ENCODE data around the gene PPFIA4.

PPFIA4 gene

GRCh38 chr1:203057911-203058675 is 31.8 kb downstream of the PPFIA4 start:
- peak; percentile 55 for DNase-seq (ENCODE audit: low spot score)

- DNase-seq (ENCODE audit: low spot score), result no peak
Measured at GRCh38 chr1:203058676-203058935, 32.3 kb downstream of the PPFIA4 start.

GRCh38 chr1:203059485-203059884 is 33.2 kb downstream of the PPFIA4 start:
- no peak for DNase-seq (ENCODE audit: low spot score)

- no peak for DNase-seq (ENCODE audit: low spot score)
Measured at GRCh38 chr1:203060115-203060514, 33.8 kb downstream of the PPFIA4 start.

DNA sequence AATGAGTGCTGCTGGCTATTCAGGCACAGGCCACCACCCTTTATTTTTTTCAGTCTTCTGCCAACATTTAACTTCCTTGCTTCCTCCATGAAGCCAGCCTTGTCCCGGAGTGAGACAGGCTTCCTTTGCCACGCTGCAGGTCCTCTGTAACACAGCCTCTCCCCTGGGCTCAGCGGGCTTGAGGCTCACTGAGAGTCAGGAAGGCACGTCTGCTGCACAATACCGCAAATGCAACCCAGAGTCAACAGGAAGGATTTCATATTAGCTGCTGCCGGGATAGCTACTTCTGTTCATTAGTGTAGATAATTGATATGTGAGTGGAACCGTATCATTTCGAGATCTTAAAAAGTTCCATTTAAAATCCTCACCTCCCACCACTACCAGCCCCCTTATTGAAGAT is 37.0 kb downstream of the PPFIA4 start:
- DNase-seq (ENCODE audit: low spot score), result no peak

- DNase-seq (ENCODE audit: low spot score), result no peak
Measured at GRCh38 chr1:203065191-203065590, 38.9 kb downstream of the PPFIA4 start.

GRCh38 chr1:203065986-203066385 is 39.7 kb downstream of the PPFIA4 start:
- DNase-seq (ENCODE audit: low spot score), result no peak

DNA sequence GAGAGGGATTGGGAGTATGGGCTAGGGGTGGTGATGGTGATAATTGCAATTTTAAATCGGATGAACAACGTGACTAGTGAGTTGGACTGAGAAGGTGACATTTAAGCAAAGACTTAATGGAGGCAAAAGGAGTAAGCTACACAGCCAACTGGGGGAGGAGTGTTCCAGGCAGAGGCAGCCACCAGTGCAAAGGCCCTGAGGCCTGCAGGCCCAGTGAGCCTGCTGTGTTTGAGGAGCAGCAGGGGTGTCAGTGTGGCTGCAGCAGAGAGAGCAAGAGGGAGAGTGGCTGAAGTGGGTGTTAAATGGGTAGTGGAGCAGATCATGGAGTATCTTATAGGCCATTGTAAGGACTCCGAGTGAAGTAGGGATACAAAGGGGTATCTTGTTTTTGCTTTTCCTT is 40.7 kb downstream of the PPFIA4 start:
- no peak for DNase-seq (ENCODE audit: low spot score)

DNA sequence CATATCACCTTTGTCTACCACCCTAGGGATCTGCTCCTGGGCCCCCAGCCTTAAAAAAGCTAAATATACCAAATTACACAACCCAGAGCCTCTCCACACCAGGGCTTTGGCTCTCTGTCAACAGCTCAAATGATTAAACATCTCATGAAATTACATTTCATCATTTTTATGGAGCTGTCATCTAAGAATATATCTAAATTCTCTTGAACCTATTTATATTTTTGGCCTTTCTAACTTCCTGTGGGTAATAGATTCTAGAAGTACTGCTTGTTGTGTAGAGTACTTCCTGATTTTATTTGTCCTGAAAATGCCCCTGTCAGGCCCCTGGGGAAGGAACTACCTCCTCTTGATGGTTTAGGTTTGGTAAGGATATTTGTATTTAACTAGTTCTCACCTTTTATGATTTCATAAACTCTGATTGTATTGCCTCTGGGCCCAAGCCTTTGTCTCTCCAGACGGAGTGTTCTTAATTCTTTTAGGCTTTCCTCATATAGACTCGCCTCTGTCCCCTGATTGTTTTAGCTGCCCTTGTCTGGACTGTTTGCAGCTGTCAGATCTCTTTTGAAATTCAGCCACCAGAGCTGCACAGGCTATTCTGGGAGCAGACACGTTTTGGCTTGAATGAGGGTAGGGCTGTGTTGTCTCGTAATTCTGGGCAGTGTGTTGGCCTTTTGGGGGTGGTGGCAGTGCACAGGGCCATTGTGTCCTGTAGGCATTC is 42.9 kb downstream of the PPFIA4 start:
- DNase-seq (ENCODE audit: low spot score), result peak; percentile 35

DNA sequence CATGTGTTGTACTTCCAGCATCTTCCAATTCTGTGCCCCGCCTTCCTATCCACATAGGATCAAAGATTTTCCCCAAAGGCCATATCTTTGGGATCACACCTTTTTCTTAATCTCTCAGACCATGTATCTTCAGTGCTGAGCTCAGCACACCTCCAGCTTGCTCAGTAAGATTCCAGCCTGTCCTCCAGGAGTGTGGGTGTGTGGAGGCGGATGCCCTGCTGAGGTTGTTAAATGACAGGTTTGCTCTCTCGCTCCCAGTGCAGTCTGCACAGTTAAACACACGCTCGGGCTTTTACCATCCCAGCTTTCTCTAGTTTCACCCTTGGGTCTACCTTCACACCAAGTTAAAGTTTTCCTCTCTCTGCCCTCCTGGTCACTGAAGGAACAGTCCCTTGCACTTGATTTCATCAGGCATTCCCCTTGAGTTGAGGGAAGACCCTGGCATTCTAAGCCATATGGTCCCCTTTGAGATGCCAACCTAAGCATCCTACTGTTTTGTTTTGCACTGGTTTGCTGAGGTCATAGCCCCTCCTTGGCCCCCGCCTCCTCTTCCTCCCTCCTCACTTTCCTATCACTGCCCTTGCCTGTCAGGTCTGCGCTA is 45.8 kb downstream of the PPFIA4 start:
- DNase-seq (ENCODE audit: low spot score), result no peak

GRCh38 chr1:203072911-203073310 is 46.6 kb downstream of the PPFIA4 start:
- DNase-seq (ENCODE audit: low spot score), result no peak

DNA sequence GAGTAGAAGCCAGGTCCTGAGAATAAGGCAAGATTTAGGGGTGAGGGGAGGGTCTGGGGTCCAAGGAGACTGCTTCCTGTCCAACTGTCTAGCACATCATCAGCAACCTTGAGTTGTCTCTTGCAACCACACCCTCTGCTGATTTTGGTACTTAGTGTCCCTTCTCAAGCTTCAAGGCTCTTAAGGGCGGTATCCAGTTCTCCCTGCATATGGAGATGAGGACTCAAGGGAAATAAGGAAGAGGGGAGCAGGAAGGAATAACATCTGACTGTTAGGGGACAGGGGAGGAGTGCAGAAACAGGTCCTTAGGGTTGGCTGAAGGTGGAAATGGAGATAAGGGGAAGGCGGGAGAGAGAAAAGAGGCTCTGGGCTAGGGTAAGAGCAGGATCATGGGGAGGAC is 47.2 kb downstream of the PPFIA4 start:
- DNase-seq (ENCODE audit: low spot score), result no peak

GRCh38 chr1:203074610-203075009 is 48.3 kb downstream of the PPFIA4 start:
- no peak for DNase-seq (ENCODE audit: low spot score)

DNA sequence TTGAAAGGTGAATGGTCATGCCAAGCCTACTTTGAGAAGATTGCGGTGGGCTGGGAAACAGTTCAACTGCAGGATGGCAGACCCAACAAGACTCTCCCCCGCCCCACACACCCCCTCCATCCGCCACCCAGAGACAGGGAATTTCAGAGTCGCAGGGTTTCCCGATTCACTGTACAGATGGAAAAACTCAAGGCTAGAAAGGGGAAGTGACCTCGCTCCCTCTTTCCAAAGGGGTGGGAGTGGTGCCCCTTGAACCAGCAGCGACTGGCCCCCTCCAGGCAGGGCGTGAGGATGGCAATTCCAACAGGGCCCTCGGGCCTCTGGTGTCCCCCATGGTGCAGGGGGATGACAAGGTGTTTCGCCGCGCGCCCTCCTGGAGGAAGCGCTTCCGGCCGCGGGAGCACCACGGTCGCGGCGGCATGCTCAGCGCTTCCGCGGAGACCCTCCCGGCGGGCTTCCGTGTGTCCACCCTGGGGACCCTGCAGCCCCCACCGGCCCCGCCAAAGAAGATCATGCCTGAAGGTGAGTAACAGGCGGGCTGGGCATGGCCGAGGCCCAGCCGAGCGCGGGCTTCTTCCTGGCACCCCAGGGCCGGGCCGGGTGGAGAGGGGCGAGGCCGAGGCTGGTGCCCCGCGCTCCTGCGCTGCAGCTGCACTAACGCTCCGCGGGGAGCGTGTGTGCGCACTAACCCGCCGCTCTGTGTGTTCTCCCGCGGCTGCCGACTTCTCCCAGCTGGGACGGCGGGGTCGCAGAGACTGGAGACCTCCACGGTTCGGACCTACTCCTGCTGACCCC is 49.1 kb downstream of the PPFIA4 start:
- DNase-seq (ENCODE audit: low spot score), result no peak

GRCh38 chr1:203076031-203076511 is 49.8 kb downstream of the PPFIA4 start:
- peak; percentile 38 for DNase-seq (ENCODE audit: low spot score)

DNA sequence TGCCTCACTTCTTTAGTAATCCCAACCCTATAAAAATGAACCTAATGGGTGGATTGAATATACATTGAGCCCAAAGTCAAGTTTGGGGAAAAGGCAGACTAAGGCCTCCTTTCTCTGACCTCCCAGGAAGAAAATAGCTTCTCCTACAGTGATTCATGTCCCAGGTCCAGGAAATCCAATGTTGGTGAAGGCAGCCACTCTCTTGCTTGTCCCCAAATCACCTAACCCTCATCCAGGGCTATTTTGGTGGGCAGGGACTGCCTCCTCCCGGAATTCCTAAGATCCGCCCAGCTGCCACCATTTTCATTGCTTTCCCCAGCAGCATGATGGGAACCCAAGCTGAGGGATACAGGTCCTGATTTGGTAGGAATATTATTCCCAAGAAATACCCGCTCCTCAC is 51.1 kb downstream of the PPFIA4 start:
- no peak for DNase-seq (ENCODE audit: low spot score)

- no peak for DNase-seq (ENCODE audit: low spot score)
Measured at GRCh38 chr1:203077956-203078355, 51.7 kb downstream of the PPFIA4 start.

DNA sequence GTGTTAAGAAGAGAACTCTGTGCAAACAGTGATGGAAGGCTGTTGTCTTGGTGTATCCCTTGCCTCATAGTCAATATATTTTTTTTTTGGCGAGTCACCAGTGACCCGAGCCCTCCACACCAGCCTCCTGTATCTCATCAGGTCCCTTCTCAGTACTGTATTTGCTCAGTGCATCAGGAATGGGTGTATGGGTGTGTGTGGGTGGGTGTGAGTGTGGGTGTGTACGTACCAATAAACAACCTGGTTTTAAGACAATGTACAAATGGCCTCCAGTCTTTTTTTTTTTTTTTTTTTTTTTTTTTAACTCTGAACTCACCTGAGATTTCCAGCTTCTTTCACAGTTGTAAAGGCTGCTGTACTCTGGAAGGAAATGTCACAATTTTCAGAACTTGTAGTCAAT is 52.2 kb downstream of the PPFIA4 start:
- DNase-seq (ENCODE audit: low spot score), result no peak

- DNase-seq (ENCODE audit: low spot score), result no peak
Measured at GRCh38 chr1:203080456-203080855, 54.2 kb downstream of the PPFIA4 start.

GRCh38 chr1:203081465-203082230 is 55.4 kb downstream of the PPFIA4 start:
- DNase-seq (ENCODE audit: low spot score), result no peak

- no peak for DNase-seq (ENCODE audit: low spot score)
Measured at GRCh38 chr1:203082231-203082505, 55.9 kb downstream of the PPFIA4 start.
